GM21786 (cell line): ENCODE results near the gene TIGD2.
A peak's percentile ranks its signal among the peaks of the same experiment; 100 is the strongest.
"Not testable (repeated sequence)": the region's sequence is repeated elsewhere in the genome, so short reads cannot be mapped to it uniquely, and the experiment has no call there.

Source experiments
- ATAC-seq: cut with Tn5 transposase; IDR thresholded peaks from one replicate; pipeline ENCODE4 v1.9.1; 2021; ENCODE audit not compliant: unreplicated experiment

TIGD2 gene

GRCh38 chr4:89119166-89119565, 7.8 kb downstream of the TIGD2 start:
- ATAC-seq, result no peak

- ATAC-seq, result no peak
Measured at GRCh38 chr4:89119836-89120235, 8.5 kb downstream of the TIGD2 start.

GRCh38 chr4:89121387-89122068, 10.2 kb downstream of the TIGD2 start:
- no peak for ATAC-seq

- ATAC-seq, result no peak
Measured at GRCh38 chr4:89123451-89123851, 12.1 kb downstream of the TIGD2 start.

- no peak for ATAC-seq
Measured at GRCh38 chr4:89125901-89126782, 14.8 kb downstream of the TIGD2 start.

GRCh38 chr4:89129080-89129640, 17.8 kb downstream of the TIGD2 start:
- no peak for ATAC-seq

GRCh38 chr4:89134775-89135319, 23.5 kb downstream of the TIGD2 start:
- ATAC-seq, result no peak

GRCh38 chr4:89136525-89136924, 25.2 kb downstream of the TIGD2 start:
- ATAC-seq, result no peak

- no peak for ATAC-seq
Measured at GRCh38 chr4:89137231-89137630, 25.9 kb downstream of the TIGD2 start.

GRCh38 chr4:89137695-89138094, 26.4 kb downstream of the TIGD2 start:
- no peak for ATAC-seq

GRCh38 chr4:89140168-89140759, 28.9 kb downstream of the TIGD2 start:
- no peak for ATAC-seq

GRCh38 chr4:89142691-89143669, 31.6 kb downstream of the TIGD2 start:
- ATAC-seq, result peak; percentile 89

- not testable (repeated sequence) for ATAC-seq
Measured at GRCh38 chr4:89144652-89145051, 33.3 kb downstream of the TIGD2 start.

GRCh38 chr4:89146196-89146595, 34.9 kb downstream of the TIGD2 start:
- ATAC-seq, result no peak

- no peak for ATAC-seq
Measured at GRCh38 chr4:89152972-89153371, 41.6 kb downstream of the TIGD2 start.

- no peak for ATAC-seq
Measured at GRCh38 chr4:89156174-89156914, 45.0 kb downstream of the TIGD2 start.

GRCh38 chr4:89157488-89158024, 46.2 kb downstream of the TIGD2 start:
- no peak for ATAC-seq

- peak; percentile 57 for ATAC-seq
Measured at GRCh38 chr4:89158884-89159503, 47.7 kb downstream of the TIGD2 start.

- ATAC-seq, result no peak
Measured at GRCh38 chr4:89160806-89161205, 49.5 kb downstream of the TIGD2 start.
